ENCODE results near the gene TFCP2L1.

TFCP2L1 gene

GRCh38 chr2:121200419-121201315, 84.3 kb downstream of the TFCP2L1 start:
- no peak overlapping the region for H3K9ac ChIP-seq (ENCODE audit: insufficient read length)
- H3K27ac ChIP-seq = no peak overlapping the region

GRCh38 chr2:121200011-121200347, 85.0 kb downstream of the TFCP2L1 start:
- TF ChIP-seq EZH2 (IDR thresholded peaks at IDR 0.05) = no peak
- TF ChIP-seq POLR2AphosphoS5 (IDR thresholded peaks at IDR 0.05; ENCODE audit: borderline replicate concordance, low read depth, low read length) = no peak
- TF ChIP-seq FOXP2 (optimal IDR thresholded peaks at IDR 0.05; ENCODE audit: control extremely low read depth, extremely low read length, insufficient read depth) = no peak
- Histone ChIP-seq H3K36me3 (ENCODE audit: insufficient read depth, low read length) (no peaks in the 10 kb centered on the region), H3K27ac (no peak overlapping the region), H3K9ac (ENCODE audit: insufficient read length) (no peak overlapping the region), H3K9me3 (ENCODE audit: low read depth, low read length) (no peaks in the 10 kb centered on the region), H3K4me3 (no peak overlapping the region)
- DNase-seq (ENCODE audit: low read depth, low spot score) = no peak

More at GRCh38 chr2:121200419-121201315, 84.3 kb downstream of the TFCP2L1 start:
- Histone ChIP-seq H3K9me3 (ENCODE audit: low read depth, low read length) (no peaks in the 10 kb centered on the region), H3K4me3 (no peak overlapping the region), H3K36me3 (ENCODE audit: insufficient read depth, low read length) (no peaks in the 10 kb centered on the region)
- TF ChIP-seq POLR2AphosphoS5 (IDR thresholded peaks at IDR 0.05; ENCODE audit: borderline replicate concordance, low read depth, low read length) (no peak), EZH2 (IDR thresholded peaks at IDR 0.05) (no peak), FOXP2 (optimal IDR thresholded peaks at IDR 0.05; ENCODE audit: control extremely low read depth, extremely low read length, insufficient read depth) (no peak)
- no peak for DNase-seq (ENCODE audit: low read depth, low spot score)

- no peak overlapping the region for H3K27ac ChIP-seq
- H3K9me3 ChIP-seq (ENCODE audit: low read depth, low read length) = no peaks in the 10 kb centered on the region
- TF ChIP-seq POLR2AphosphoS5 (IDR thresholded peaks at IDR 0.05; ENCODE audit: borderline replicate concordance, low read depth, low read length) (no peak), FOXP2 (optimal IDR thresholded peaks at IDR 0.05; ENCODE audit: control extremely low read depth, extremely low read length, insufficient read depth) (no peak), EZH2 (IDR thresholded peaks at IDR 0.05) (no peak)
- no peaks in the 10 kb centered on the region for H3K36me3 ChIP-seq (ENCODE audit: insufficient read depth, low read length)
- H3K4me3 ChIP-seq = no peak overlapping the region
- no peak for DNase-seq (ENCODE audit: low read depth, low spot score)
- H3K9ac ChIP-seq (ENCODE audit: insufficient read length) = no peak overlapping the region
These were observed 85.6 kb downstream of the TFCP2L1 start for GRCh38 chr2:121199281-121200010.

GRCh38 chr2:121197369-121198091, 87.5 kb downstream of the TFCP2L1 start:
- Histone ChIP-seq H3K9me3 (ENCODE audit: low read depth, low read length) (no peaks in the 10 kb centered on the region), H3K9ac (ENCODE audit: insufficient read length) (no peak overlapping the region), H3K4me3 (no peak overlapping the region), H3K27ac (no peak overlapping the region), H3K36me3 (ENCODE audit: insufficient read depth, low read length) (no peaks in the 10 kb centered on the region)
- DNase-seq (ENCODE audit: low read depth, low spot score) = no peak
- TF ChIP-seq POLR2AphosphoS5 (IDR thresholded peaks at IDR 0.05; ENCODE audit: borderline replicate concordance, low read depth, low read length) (no peak), EZH2 (IDR thresholded peaks at IDR 0.05) (no peak), FOXP2 (optimal IDR thresholded peaks at IDR 0.05; ENCODE audit: control extremely low read depth, extremely low read length, insufficient read depth) (no peak)

- no peak for DNase-seq (ENCODE audit: low read depth, low spot score)
- H3K9ac ChIP-seq (ENCODE audit: insufficient read length) = no peak overlapping the region
- no peak overlapping the region for H3K4me3 ChIP-seq
- H3K36me3 ChIP-seq (ENCODE audit: insufficient read depth, low read length) = no peaks in the 10 kb centered on the region
- no peak for TF ChIP-seq EZH2 (IDR thresholded peaks at IDR 0.05)
- TF ChIP-seq POLR2AphosphoS5 (IDR thresholded peaks at IDR 0.05; ENCODE audit: borderline replicate concordance, low read depth, low read length) = no peak
- TF ChIP-seq FOXP2 (optimal IDR thresholded peaks at IDR 0.05; ENCODE audit: control extremely low read depth, extremely low read length, insufficient read depth) = no peak
- H3K9me3 ChIP-seq (ENCODE audit: low read depth, low read length) = no peaks in the 10 kb centered on the region
- no peak overlapping the region for H3K27ac ChIP-seq
These were observed 88.2 kb downstream of the TFCP2L1 start for GRCh38 chr2:121196849-121197155.

GRCh38 chr2:121196132-121196848, 88.7 kb downstream of the TFCP2L1 start:
- H3K4me3 ChIP-seq = no peak overlapping the region
- no peak for DNase-seq (ENCODE audit: low read depth, low spot score)
- no peaks in the 10 kb centered on the region for H3K36me3 ChIP-seq (ENCODE audit: insufficient read depth, low read length)
- H3K9ac ChIP-seq (ENCODE audit: insufficient read length) = no peak overlapping the region
- H3K27ac ChIP-seq = no peak overlapping the region
- H3K9me3 ChIP-seq (ENCODE audit: low read depth, low read length) = no peaks in the 10 kb centered on the region
- TF ChIP-seq POLR2AphosphoS5 (IDR thresholded peaks at IDR 0.05; ENCODE audit: borderline replicate concordance, low read depth, low read length) = no peak
- TF ChIP-seq EZH2 (IDR thresholded peaks at IDR 0.05) = no peak
- no peak for TF ChIP-seq FOXP2 (optimal IDR thresholded peaks at IDR 0.05; ENCODE audit: control extremely low read depth, extremely low read length, insufficient read depth)

- H3K9me3 ChIP-seq (ENCODE audit: low read depth, low read length) = no peaks in the 10 kb centered on the region
- TF ChIP-seq EZH2 (IDR thresholded peaks at IDR 0.05) = no peak
- TF ChIP-seq FOXP2 (optimal IDR thresholded peaks at IDR 0.05; ENCODE audit: control extremely low read depth, extremely low read length, insufficient read depth) = no peak
- TF ChIP-seq POLR2AphosphoS5 (IDR thresholded peaks at IDR 0.05; ENCODE audit: borderline replicate concordance, low read depth, low read length) = no peak
- H3K36me3 ChIP-seq (ENCODE audit: insufficient read depth, low read length) = no peaks in the 10 kb centered on the region
- H3K27ac ChIP-seq = no peak overlapping the region
- no peak overlapping the region for H3K4me3 ChIP-seq
- no peak overlapping the region for H3K9ac ChIP-seq (ENCODE audit: insufficient read length)
- no peak for DNase-seq (ENCODE audit: low read depth, low spot score)
These were observed 90.0 kb downstream of the TFCP2L1 start for GRCh38 chr2:121195036-121195435.

Data from SK-N-MC (cell line).